HUES48 (cell line): ENCODE data around the gene DLG1.

ENCODE experiments used
- H3K27ac ChIP-seq: one replicate; pipeline ENCODE4 v1.7.0; 2013; ENCODE audit warnings: low read depth, low read length, inconsistent platforms
- H3K27me3 ChIP-seq: 2 replicates; pipeline ENCODE4 v1.6.1; 2013; ENCODE audit warnings: mild to moderate bottlenecking, low read length; ENCODE audit not compliant: control insufficient read depth, insufficient read depth
- H3K36me3 ChIP-seq: 2 replicates; pipeline ENCODE4 v1.6.1; 2013; ENCODE audit warnings: low read length; ENCODE audit not compliant: control insufficient read depth, insufficient read depth
- H3K4me1 ChIP-seq: 2 replicates; pipeline ENCODE4 v1.6.1; 2013; ENCODE audit warnings: mild to moderate bottlenecking, low read length; ENCODE audit not compliant: control insufficient read depth, insufficient read depth
- H3K4me3 ChIP-seq: 2 replicates; pipeline ENCODE4 v1.5.1; 2013; ENCODE audit warnings: mild to moderate bottlenecking, low read depth, low read length
- H3K9ac ChIP-seq: 2 replicates; pipeline ENCODE4 v1.6.1; 2013; ENCODE audit warnings: mild to moderate bottlenecking, low read depth, low read length, moderate library complexity
- H3K9me3 ChIP-seq: 2 replicates; pipeline ENCODE4 v1.6.1; 2013; ENCODE audit warnings: low read length; ENCODE audit not compliant: control insufficient read depth, insufficient read depth

Gene DLG1

DNA sequence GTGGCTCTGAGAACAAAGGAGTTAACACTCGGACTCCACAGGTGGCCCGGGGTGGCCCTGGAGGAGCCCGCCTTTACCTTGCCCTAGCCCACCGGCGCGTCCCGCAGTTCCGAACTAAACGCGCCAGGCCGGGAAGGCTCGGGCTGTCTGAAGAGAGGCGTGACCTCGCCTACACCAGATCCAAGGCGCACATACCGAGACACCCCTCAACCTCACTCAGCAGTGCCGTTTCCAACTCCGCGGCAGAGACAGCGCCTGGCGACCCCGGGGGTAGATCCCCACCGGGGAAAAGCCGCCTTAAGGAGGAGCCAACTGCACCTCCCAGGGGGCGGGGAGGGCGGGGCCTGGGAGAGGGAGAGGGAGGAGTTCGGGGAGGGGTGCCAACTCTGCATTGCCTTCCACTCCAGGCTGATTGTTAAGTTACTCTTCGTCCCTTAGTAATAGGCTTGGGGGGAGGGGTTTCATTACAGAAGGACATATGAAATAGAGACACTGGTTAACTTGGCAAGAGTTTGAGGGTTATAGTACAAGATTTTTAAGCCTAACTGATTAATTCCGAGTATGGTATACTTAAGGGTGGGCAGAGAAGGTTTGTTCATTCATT is at the start of gene DLG1:
DLG1 (minus strand) TSS at position 272 of the 604 bp plus-strand sequence. CDS start 1,408 bp downstream, outside the sequence.
- Histone ChIP-seq H3K9ac (peak within 1 kb of the TSS; percentile 88), H3K4me1 (peaks cover 14% of the 10 kb centered on the region), H3K4me3 (peak within 1 kb of the TSS; percentile 98), H3K27ac (peak within 1 kb of the TSS; percentile 97), H3K27me3 (no peaks in the 10 kb centered on the region), H3K9me3 (no peaks in the 10 kb centered on the region), H3K36me3 (peaks cover 24% of the 10 kb centered on the region)

GRCh38 chr3:197348014-197348413 is 49.6 kb upstream of the DLG1 start:
- Histone ChIP-seq H3K9me3 (no peaks in the 10 kb centered on the region), H3K36me3 (no peaks in the 10 kb centered on the region), H3K4me1 (no peaks in the 10 kb centered on the region), H3K4me3 (no peak overlapping the region), H3K27ac (no peak overlapping the region), H3K27me3 (no peaks in the 10 kb centered on the region), H3K9ac (no peak overlapping the region)

- H3K9me3 ChIP-seq, result no peaks in the 10 kb centered on the region
- H3K27ac ChIP-seq, result no peak overlapping the region
- no peak overlapping the region for H3K4me3 ChIP-seq
- no peaks in the 10 kb centered on the region for H3K36me3 ChIP-seq
- H3K4me1 ChIP-seq, result no peaks in the 10 kb centered on the region
- no peaks in the 10 kb centered on the region for H3K27me3 ChIP-seq
- no peak overlapping the region for H3K9ac ChIP-seq
Measured at GRCh38 chr3:197345390-197345789, 47.0 kb upstream of the DLG1 start.

DNA sequence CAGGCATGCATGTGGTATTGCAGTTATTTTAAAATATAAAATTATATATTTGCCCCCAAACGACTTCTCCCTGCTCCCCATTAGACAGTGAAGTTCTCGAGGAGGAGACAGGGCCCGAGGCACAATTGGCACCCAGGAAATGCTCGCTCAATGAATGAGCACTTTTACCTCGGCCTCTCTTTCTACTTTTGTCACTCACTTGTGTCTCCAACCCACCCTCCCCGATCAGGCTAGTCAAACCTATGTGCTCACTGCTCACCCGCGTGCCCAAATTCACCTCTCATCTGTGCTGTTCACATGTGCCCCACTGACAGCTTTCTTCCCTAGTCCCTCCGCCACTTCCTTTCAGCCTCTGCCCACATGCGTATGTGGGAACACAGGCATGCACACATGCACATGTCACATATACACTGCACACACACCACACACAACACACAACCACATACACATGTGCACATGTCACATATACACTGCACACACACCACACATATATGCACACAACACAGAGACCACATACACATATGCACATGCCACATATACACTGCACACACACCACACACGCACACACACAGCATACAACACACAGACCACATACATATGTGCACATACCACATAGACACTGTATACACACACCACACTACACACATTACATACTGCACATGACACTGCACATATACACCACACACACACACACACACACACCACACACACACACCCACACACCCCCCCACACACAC is 46.3 kb upstream of the DLG1 start:
- Histone ChIP-seq H3K27me3 (no peaks in the 10 kb centered on the region), H3K4me1 (no peaks in the 10 kb centered on the region), H3K9me3 (no peaks in the 10 kb centered on the region), H3K27ac (no peak overlapping the region), H3K4me3 (no peak overlapping the region), H3K9ac (no peak overlapping the region), H3K36me3 (no peaks in the 10 kb centered on the region)

DNA sequence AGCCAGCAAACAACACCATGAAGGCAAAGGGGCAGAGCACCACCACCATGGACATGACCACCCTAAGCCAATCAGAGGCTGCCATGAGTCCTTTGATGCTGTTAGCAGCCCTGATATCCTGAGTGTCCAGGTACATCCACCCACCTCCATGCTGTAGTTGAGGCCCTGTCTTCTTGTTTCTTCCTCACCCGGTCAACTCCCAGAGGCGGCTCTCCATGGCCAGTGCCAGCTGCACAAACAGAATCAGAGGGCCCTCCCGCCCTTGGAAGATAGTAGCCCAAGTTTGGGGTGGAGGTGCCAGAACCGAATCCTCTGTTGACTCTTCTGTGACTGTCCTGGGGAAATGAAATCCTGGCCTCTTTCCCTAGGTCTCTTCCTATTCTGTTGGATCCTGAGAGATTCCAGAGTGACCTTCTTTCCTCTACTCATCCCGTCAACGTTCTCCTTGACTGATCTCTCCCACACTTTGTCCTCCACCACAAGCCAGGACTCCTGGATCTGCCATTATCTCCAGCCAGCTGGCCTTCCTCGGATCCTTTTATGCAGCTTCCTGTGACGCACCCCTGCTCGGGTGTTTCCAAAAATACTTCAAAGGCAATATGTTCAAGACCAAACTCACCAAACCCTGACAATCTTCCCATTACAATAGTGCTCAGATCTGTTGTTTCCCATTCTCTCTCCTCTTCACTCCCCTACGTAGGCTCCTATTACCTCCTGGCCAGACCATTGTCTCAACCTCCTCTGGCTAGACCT is 45.4 kb upstream of the DLG1 start:
- Histone ChIP-seq H3K4me1 (no peaks in the 10 kb centered on the region), H3K4me3 (no peak overlapping the region), H3K27me3 (no peaks in the 10 kb centered on the region), H3K9me3 (no peaks in the 10 kb centered on the region), H3K27ac (no peak overlapping the region), H3K9ac (no peak overlapping the region), H3K36me3 (no peaks in the 10 kb centered on the region)

- Histone ChIP-seq H3K27ac (no peak overlapping the region), H3K4me3 (no peak overlapping the region), H3K27me3 (no peaks in the 10 kb centered on the region), H3K4me1 (no peaks in the 10 kb centered on the region), H3K9ac (no peak overlapping the region), H3K36me3 (no peaks in the 10 kb centered on the region), H3K9me3 (no peaks in the 10 kb centered on the region)
Measured at GRCh38 chr3:197343111-197343510, 44.7 kb upstream of the DLG1 start.

- H3K4me3 ChIP-seq, result no peak overlapping the region
- no peaks in the 10 kb centered on the region for H3K4me1 ChIP-seq
- H3K27me3 ChIP-seq, result no peaks in the 10 kb centered on the region
- no peaks in the 10 kb centered on the region for H3K36me3 ChIP-seq
- H3K9me3 ChIP-seq, result no peaks in the 10 kb centered on the region
- H3K27ac ChIP-seq, result no peak overlapping the region
- no peak overlapping the region for H3K9ac ChIP-seq
Measured at GRCh38 chr3:197340521-197340871, 42.1 kb upstream of the DLG1 start.

DNA sequence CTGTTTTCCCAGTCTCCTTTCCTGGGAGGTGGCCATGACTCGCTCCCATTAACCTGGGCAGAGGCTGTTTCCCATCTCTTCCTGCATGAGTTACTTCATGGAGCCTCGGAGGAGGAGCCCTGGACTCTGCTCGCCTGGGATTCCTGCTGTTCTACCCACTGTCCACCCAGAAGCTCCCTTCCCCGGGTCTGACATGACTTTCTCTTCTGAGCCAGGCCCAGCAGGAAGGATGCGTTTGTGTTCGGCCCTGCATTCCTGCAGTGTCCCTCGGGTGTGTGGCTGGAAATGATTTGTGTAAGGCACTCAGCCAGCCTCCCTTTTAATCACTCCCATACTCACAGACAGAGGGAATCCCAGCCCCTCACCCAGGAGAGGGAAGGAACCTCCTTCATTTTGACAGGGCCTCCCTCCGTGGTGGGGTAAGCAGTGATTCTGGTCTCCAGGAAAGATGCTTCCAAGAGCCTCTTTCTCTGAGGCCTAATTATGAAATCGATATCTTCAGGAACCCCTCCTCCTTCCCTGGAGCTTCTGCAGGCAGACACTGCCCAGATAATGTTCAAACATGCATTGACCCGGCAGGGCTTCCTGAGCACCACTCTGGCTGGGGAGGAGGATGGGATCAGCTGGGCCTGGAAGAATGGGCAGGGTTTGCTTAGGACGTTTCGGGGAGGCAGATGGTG is 41.6 kb upstream of the DLG1 start:
- Histone ChIP-seq H3K27ac (peak overlapping the region; percentile 8), H3K27me3 (no peaks in the 10 kb centered on the region), H3K36me3 (no peaks in the 10 kb centered on the region), H3K9ac (no peak overlapping the region), H3K9me3 (no peaks in the 10 kb centered on the region), H3K4me1 (no peaks in the 10 kb centered on the region), H3K4me3 (no peak overlapping the region)

DNA sequence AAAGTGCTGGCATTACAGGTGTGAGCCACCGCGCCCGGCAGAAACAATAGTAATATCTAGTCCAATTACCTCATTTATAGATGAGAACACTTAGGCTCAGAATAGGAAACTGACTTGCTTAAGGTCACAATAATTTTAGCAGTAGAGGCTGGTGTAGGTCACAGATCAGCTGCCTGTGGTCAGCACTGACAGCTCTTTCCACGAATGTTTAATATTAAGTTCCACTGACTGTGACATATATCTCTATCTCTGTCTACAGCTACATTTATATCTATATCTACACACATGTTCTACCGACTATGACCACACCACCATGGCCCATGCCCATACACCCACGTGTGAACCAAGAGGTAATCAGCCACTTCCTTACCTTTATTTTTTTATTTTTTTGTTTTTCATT is 40.2 kb upstream of the DLG1 start:
- no peak overlapping the region for H3K27ac ChIP-seq
- H3K4me1 ChIP-seq, result peaks cover 10% of the 10 kb centered on the region
- no peaks in the 10 kb centered on the region for H3K9me3 ChIP-seq
- H3K9ac ChIP-seq, result no peak overlapping the region
- H3K27me3 ChIP-seq, result no peaks in the 10 kb centered on the region
- H3K4me3 ChIP-seq, result no peak overlapping the region
- no peaks in the 10 kb centered on the region for H3K36me3 ChIP-seq

DNA sequence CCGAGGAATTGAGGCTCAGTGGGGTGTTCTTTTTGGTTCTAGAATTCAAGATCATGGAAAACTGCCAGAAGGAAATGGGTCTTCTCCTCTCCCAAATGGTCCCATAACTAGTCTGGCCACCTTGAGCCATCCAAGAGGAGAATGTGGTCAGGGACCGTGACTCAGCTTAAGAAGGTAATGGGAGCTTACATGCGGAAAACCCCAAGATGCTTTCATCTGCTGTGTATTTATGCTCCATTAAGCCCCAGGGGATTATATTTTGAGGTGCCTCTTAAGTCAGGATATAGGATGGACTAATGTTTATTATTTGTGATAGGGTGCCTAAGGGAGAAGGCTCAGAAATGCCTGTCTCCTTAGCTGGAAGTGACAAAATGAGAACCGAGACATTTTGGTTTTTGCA is 39.2 kb upstream of the DLG1 start:
- Histone ChIP-seq H3K4me3 (no peak overlapping the region), H3K36me3 (no peaks in the 10 kb centered on the region), H3K9ac (no peak overlapping the region), H3K27me3 (no peaks in the 10 kb centered on the region), H3K27ac (no peak overlapping the region), H3K9me3 (no peaks in the 10 kb centered on the region), H3K4me1 (peaks cover 13% of the 10 kb centered on the region)

- Histone ChIP-seq H3K36me3 (no peaks in the 10 kb centered on the region), H3K9me3 (no peaks in the 10 kb centered on the region), H3K27ac (no peak overlapping the region), H3K9ac (no peak overlapping the region), H3K4me3 (no peak overlapping the region), H3K4me1 (peaks cover 13% of the 10 kb centered on the region), H3K27me3 (no peaks in the 10 kb centered on the region)
Measured at GRCh38 chr3:197337214-197337613, 38.8 kb upstream of the DLG1 start.
